Measurements from ENCODE around the gene MYO10. TPM values are rescaled to one million over a fixed set of nuclear protein-coding genes. Genes with fewer than 3 reads are reported as not detected.
A peak's percentile ranks its signal among the peaks of the same experiment; 100 is the strongest.

The MYO10 gene
- total and polyA plus RNA-seq, 2 experiments from 2014 or later, result 8.2 to 9.3 TPM

DNA sequence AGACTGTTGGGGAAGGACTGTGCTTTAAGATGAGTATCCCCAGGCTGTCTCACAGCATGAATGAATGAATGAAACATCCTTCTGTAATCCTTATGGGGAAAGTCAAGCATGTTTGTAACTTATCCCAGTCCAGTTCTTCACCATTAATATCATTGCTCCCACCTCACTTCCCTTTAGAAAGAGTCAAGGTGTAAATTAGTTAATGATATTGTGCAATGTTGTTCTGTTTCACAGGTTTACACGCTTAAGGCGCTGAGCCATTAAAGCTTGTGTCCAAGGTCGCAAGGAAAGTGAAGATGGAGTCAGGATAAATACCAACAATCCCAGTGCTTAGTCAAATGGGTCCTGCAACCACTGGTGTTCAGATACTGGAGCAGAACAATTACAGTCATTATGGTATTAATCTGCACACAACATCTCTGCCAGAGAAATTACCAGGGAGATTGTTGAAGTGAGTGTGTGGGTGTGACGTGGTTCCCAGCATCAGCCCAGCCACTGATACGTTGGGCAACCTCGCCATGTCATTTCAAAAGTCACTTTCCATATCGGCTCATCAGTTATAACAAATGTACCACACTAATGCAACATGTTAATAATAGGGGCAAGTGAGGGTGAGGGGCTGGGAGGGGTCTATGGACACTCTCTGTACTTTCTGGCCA lies 1.5 kb upstream of the MYO10 start:
- TF ChIP-seq CTCF (IDR thresholded peaks at IDR 0.05; ENCODE audit: low read depth, low read length), result no peak
- no peak overlapping the region for H3K4me3 ChIP-seq
- no peaks in the 10 kb centered on the region for H3K9me3 ChIP-seq (ENCODE audit: low read depth)
- H3K36me3 ChIP-seq, result no peaks in the 10 kb centered on the region
- H3K4me1 ChIP-seq (ENCODE audit: low read depth), result peaks cover 4% of the 10 kb centered on the region
- no peak overlapping the region for H3K27ac ChIP-seq
- peaks cover 20% of the 10 kb centered on the region for H3K27me3 ChIP-seq
- no peak for DNase-seq (ENCODE audit: low read depth in 1 of 2, low spot score in 1 of 2)

DNA sequence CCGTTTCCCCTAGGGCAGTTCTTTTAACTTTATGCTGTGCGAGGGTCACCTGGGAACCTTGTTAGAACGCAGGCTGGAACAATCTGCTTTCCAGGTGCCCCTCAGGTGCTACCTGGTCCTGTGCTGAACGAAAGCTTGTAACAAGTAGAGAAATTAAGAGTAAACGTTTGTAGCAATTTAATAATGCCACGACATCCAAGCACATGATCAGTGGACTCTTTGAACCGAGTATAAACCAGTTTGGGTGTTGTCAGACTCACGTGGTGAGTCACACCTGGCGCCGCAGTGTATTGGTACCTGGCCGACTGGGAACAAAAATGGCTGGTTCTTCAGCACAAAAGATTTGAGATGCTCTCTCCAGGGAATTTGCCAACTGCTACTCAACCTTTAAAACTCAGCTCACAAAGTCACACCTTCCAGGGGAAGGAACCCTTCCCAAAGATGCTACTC lies 926 bp upstream of the MYO10 start:
- DNase-seq (ENCODE audit: low read depth in 1 of 2, low spot score in 1 of 2), result no peak
- Histone ChIP-seq H3K4me3 (peak overlapping the region; percentile 78), H3K4me1 (ENCODE audit: low read depth) (peaks cover 4% of the 10 kb centered on the region), H3K9me3 (ENCODE audit: low read depth) (no peaks in the 10 kb centered on the region), H3K27ac (no peak overlapping the region), H3K36me3 (no peaks in the 10 kb centered on the region), H3K27me3 (peaks cover 20% of the 10 kb centered on the region)
- no peak for TF ChIP-seq CTCF (IDR thresholded peaks at IDR 0.05; ENCODE audit: low read depth, low read length)

DNA sequence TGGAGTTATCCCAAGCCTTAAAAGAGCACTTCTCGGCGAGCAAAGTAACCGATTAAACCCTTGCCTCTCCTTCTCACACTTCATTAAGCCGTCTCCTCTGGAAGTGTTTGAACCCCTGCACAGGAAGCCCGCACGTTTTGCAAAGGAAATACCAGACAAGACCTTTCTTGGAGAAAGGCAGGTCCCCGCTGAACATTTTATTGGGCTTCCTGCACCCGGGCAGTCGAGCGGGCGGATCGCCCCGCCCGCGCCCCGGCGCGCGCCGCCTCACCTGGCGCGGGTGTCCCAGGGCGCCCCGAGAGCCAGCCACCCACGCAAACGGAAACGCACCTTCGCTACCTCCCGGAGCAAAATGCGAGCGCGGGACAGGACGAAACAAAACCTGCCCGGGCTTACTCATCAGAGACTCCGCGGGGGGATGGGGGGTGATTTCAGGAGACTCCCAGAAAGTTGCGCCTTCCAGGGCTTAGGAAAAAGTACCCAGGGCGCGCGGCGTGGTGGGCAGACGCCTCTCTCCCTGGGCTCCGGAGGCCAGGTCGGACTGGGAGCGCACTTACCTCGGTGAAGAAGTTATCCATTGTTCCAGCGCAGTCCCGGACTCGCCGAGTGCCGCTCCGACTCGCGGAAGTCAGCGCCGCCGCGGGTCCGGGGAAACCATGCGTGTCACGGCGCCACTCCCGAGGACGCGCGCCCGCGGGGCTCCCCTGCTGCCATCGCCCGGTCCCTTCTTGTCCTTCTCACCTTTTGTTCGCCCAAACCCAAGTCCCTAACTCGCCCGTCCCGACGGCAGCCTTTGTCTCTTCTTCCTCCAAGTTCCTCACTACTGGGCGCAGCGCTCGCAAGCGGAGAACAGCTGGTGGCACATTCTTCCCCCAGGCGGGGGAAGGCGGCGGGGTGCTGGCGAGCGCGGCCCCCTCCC lies 598 bp downstream of the MYO10 start:
- H3K9me3 ChIP-seq (ENCODE audit: low read depth), result no peaks in the 10 kb centered on the region
- H3K27me3 ChIP-seq, result peaks cover 20% of the 10 kb centered on the region
- DNase-seq (ENCODE audit: low read depth in 1 of 2, low spot score in 1 of 2), result peak in 1 of 2 donors; percentile 63
- no peak overlapping the region for H3K27ac ChIP-seq
- H3K4me3 ChIP-seq, result peak overlapping the region; percentile 78
- H3K4me1 ChIP-seq (ENCODE audit: low read depth), result peaks cover 10% of the 10 kb centered on the region
- H3K36me3 ChIP-seq, result no peaks in the 10 kb centered on the region
- no peak for TF ChIP-seq CTCF (IDR thresholded peaks at IDR 0.05; ENCODE audit: low read depth, low read length)

DNA sequence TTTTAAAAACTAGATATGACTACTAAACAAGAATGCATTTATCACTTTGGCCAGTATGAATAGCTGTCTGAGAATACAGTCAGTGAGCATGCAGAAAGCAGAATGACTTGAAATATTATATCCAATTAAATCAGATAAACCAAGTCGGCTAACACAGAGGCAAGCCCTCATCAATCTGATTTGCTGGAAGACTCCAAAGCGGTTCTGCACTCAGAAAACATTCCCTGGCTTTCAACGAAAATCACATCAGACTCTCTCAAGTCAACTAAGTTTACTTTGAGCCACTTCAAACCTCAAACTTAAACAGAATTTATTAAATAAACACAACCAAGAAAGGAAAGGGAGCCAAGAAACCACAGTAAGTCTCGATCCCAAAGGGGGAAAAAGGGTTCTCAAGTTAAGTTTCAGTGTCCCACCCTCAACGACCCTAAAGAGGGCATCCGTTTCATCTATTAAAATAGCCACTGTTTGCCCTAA lies 1.4 kb downstream of the MYO10 start:
- peaks cover 20% of the 10 kb centered on the region for H3K27me3 ChIP-seq
- peak in 1 of 2 donors; percentile 24 for DNase-seq (ENCODE audit: low read depth in 1 of 2, low spot score in 1 of 2)
- peaks cover 10% of the 10 kb centered on the region for H3K4me1 ChIP-seq (ENCODE audit: low read depth)
- TF ChIP-seq CTCF (IDR thresholded peaks at IDR 0.05; ENCODE audit: low read depth, low read length), result no peak
- H3K27ac ChIP-seq, result no peak overlapping the region
- no peaks in the 10 kb centered on the region for H3K36me3 ChIP-seq
- H3K4me3 ChIP-seq, result peak overlapping the region; percentile 78
- no peaks in the 10 kb centered on the region for H3K9me3 ChIP-seq (ENCODE audit: low read depth)

DNA sequence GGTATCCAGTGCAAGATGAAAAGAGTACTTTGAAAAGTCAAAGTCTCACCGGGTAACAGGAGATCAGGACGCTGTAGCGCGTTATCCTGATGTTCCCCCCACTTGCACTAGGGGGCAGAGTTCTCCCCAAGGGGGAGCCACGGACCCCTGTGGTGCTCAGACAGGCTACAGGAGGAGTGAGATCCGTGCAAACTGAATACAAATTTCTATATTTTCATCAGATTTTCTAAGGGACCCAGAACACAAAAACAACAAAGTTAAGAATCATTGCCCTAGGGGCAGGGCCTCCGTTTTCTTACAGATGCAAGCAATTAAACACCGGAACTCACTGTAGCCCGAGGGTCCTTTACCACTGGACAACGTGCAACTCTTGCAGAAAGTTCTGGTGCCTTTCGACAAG lies 2.0 kb downstream of the MYO10 start:
- H3K36me3 ChIP-seq, result no peaks in the 10 kb centered on the region
- peak; percentile 77 to 78 for DNase-seq (ENCODE audit: low read depth in 1 of 2, low spot score in 1 of 2)
- no peaks in the 10 kb centered on the region for H3K9me3 ChIP-seq (ENCODE audit: low read depth)
- peak; percentile 96 for TF ChIP-seq CTCF (IDR thresholded peaks at IDR 0.05; ENCODE audit: low read depth, low read length)
- no peak overlapping the region for H3K27ac ChIP-seq
- H3K27me3 ChIP-seq, result peaks cover 20% of the 10 kb centered on the region
- H3K4me3 ChIP-seq, result peak overlapping the region; percentile 78
- H3K4me1 ChIP-seq (ENCODE audit: low read depth), result peaks cover 10% of the 10 kb centered on the region

Measured in cardiac muscle cell (in vitro differentiated cells and primary cell).